ENCODE measurements around the gene BARX1.

DNA sequence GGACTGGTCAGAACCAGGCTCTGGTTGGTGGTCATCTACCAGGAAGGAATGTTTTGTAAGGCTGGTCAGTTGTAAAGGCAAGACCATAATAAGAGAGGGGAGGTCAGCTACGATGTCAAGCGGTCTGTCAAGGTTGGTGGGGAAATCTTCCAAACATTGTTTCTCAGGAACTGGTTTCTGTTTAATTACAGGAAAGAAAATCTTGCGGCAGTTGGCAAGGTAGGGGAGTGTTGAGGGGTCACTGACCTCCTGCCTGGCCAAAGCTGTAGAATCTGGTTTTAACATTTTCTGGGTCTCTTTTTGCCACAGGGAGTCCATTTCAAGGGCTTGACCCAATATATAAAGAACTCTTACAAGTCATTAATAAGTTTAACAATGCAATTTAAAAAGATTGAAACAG lies 39.0 kb upstream of the BARX1 start:
- no peak for TF ChIP-seq EP300 (IDR thresholded peaks at IDR 0.05; ENCODE audit: borderline replicate concordance in 1 of 2, control insufficient read depth in 1 of 2, low read depth in 2 of 2, low read length in 2 of 2)
- TF ChIP-seq RAD21 (IDR thresholded peaks at IDR 0.05; ENCODE audit: insufficient read depth, low read depth, low read length): no peak
- no peak for TF ChIP-seq CTCF (IDR thresholded peaks at IDR 0.05 in 2 of 3, conservative IDR thresholded peaks at IDR 0.05 in 1 of 3; ENCODE audit: control insufficient read depth in 2 of 3, extremely low read depth in 1 of 3, insufficient read depth in 1 of 3, low read depth in 3 of 3, low read length in 3 of 3)
- TF ChIP-seq, protein P1, sequence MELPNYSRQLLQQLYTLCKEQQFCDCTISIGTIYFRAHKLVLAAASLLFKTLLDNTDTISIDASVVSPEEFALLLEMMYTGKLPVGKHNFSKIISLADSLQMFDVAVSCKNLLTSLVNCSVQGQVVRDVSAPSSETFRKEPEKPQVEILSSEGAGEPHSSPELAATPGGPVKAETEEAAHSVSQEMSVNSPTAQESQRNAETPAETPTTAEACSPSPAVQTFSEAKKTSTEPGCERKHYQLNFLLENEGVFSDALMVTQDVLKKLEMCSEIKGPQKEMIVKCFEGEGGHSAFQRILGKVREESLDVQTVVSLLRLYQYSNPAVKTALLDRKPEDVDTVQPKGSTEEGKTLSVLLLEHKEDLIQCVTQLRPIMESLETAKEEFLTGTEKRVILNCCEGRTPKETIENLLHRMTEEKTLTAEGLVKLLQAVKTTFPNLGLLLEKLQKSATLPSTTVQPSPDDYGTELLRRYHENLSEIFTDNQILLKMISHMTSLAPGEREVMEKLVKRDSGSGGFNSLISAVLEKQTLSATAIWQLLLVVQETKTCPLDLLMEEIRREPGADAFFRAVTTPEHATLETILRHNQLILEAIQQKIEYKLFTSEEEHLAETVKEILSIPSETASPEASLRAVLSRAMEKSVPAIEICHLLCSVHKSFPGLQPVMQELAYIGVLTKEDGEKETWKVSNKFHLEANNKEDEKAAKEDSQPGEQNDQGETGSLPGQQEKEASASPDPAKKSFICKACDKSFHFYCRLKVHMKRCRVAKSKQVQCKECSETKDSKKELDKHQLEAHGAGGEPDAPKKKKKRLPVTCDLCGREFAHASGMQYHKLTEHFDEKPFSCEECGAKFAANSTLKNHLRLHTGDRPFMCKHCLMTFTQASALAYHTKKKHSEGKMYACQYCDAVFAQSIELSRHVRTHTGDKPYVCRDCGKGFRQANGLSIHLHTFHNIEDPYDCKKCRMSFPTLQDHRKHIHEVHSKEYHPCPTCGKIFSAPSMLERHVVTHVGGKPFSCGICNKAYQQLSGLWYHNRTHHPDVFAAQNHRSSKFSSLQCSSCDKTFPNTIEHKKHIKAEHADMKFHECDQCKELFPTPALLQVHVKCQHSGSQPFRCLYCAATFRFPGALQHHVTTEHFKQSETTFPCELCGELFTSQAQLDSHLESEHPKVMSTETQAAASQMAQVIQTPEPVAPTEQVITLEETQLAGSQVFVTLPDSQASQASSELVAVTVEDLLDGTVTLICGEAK (IDR thresholded peaks at IDR 0.05; ENCODE audit: borderline replicate concordance): no peak
